Fibroblast of lung (primary cell): Measurements from ENCODE around the gene SGCE.

Source experiments
- CTCF ChIP-seq, 2 donors: IDR thresholded peaks in 1 of 2; conservative IDR thresholded peaks in 1 of 2; 1 replicate in 1 of 2; 2 replicates in 1 of 2; pipeline ENCODE4 v1.5.1; 2011 to 2012; ENCODE audit warnings: low read length in 2 of 2, control low read depth in 1 of 2, inconsistent platforms in 1 of 2, low read depth in 1 of 2, mild to moderate bottlenecking in 1 of 2
- EZH2 ChIP-seq: IDR thresholded peaks from 2 replicates; pipeline ENCODE4 v1.5.1; 2012; ENCODE audit warnings: low read length, control low read depth, mild to moderate bottlenecking; ENCODE audit errors: missing control alignments

- TF ChIP-seq CTCF (conservative IDR thresholded peaks at IDR 0.05 in 1 of 2, IDR thresholded peaks at IDR 0.05 in 1 of 2; ENCODE audit: low read depth in 1 of 2, low read length in 2 of 2) (no peak), EZH2 (no peak)
Measured at GRCh38 chr7:94623820-94624219, 32.1 kb downstream of the SGCE start.
